Measurements from ENCODE around the gene PIK3CA.
"Not testable (repeated sequence)": the region's sequence is repeated elsewhere in the genome, so short reads cannot be mapped to it uniquely, and the experiment has no call there.

The PIK3CA gene

DNA sequence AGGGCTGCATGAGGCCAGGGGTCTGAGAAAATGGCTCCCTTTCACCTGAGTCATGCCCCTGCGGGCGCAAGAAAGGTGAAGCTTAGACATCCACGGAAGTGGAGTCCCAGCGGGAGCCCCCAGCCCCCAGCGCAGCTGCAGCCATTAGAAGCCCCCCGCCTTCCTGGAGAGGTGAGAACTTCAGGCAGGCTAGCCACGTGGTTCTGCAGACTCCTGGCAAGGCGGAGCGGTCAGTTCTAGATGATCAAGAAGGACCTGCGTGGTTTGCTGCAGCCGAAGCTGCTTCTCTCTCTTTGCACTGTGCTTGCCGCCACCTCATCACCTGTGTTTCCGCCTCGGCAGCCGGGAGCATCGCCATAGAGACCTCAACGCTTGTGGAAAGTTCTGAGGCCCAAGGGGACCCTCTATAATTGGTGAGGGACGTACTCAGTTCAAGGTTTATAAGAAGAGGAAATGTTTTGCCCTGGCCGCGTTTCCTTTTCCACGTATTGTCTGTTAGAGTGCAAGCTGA, 118.6 kb downstream of the PIK3CA start:
- Histone ChIP-seq H3K27ac (ENCODE audit: poor library complexity, severe bottlenecking) (no peak overlapping the region), H3K4me3 (ENCODE audit: severe bottlenecking) (no peak overlapping the region)
- no peak for ATAC-seq (ENCODE audit: low read depth)

DNA sequence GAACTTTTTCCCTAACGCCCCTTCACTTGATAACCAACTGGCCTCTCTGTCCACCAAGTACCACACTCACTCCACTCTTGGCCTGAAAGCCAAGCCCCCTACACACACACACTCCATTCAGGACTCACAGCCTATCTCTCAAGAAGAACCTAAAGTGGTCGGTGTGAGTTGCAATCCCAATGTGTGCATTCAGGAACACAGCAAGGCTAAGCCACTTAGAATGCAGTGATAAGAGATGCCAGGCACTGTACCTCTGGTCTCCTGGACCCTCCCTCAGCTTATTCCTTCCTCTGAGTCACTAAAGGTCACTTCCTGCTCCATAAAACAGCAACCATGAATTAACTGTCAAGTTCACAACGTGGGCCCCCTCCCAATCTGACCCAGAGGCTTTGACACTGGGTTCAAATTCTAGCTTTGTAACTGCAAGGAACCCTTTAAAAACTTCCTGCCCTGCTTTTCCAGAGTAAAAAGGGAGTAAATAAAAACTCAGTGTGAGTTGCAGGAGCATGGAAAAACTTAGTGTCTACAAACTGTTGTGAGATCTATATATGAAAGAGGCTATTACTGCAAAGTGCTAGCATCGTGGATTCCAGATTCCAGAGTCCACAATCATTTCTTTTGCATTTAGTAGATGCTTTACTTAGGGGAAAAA, 120.4 kb downstream of the PIK3CA start:
- Histone ChIP-seq H3K27me3 (ENCODE audit: insufficient read depth, poor library complexity, severe bottlenecking) (no peaks in the 10 kb centered on the region), H3K4me1 (ENCODE audit: insufficient read depth, poor library complexity, severe bottlenecking) (no peaks in the 10 kb centered on the region), H3K27ac (ENCODE audit: poor library complexity, severe bottlenecking) (no peak overlapping the region), H3K9me3 (ENCODE audit: severe bottlenecking) (no peaks in the 10 kb centered on the region), H3K36me3 (ENCODE audit: low read depth) (no peaks in the 10 kb centered on the region), H3K4me3 (ENCODE audit: severe bottlenecking) (no peak overlapping the region)
- no peak for ATAC-seq (ENCODE audit: low read depth)
- TF ChIP-seq CTCF (IDR thresholded peaks at IDR 0.05; ENCODE audit: poor library complexity, severe bottlenecking) = no peak
- DNase-seq (ENCODE audit: low spot score) = no peak

More for the DNA sequence above, 118.6 kb downstream of the PIK3CA start:
- Histone ChIP-seq H3K27me3 (ENCODE audit: insufficient read depth, poor library complexity, severe bottlenecking) (no peaks in the 10 kb centered on the region), H3K36me3 (ENCODE audit: low read depth) (no peaks in the 10 kb centered on the region), H3K4me1 (ENCODE audit: insufficient read depth, poor library complexity, severe bottlenecking) (no peaks in the 10 kb centered on the region), H3K9me3 (ENCODE audit: severe bottlenecking) (no peaks in the 10 kb centered on the region)
- DNase-seq (ENCODE audit: low spot score) = no peak
- TF ChIP-seq CTCF (IDR thresholded peaks at IDR 0.05; ENCODE audit: poor library complexity, severe bottlenecking) = no peak

DNA sequence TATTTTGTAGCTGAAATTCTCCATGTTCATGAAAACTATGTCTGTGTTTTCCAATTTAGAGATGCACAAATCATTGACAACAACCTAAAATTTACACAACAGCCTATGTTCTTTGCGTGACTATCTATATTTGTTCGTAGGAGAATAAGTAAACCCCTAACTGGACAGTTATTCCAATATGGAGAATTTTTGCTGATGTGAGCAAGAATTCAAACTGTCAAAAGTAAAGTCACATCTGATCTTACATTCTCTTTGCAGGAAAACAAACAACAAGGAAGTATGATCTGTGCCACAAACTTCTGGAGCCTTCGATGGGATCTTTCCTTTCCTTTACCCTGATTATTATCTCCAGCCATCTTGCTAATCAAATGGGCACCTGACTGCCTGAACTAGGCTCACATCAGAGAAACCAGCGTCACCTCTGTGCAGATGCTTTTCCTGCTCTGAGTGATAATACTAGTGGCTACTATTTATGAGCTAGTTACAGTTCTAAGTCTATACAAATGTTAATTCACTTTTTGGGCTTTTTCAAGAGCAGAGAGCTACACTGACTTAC, 121.1 kb downstream of the PIK3CA start:
- no peaks in the 10 kb centered on the region for H3K9me3 ChIP-seq (ENCODE audit: severe bottlenecking)
- ATAC-seq (ENCODE audit: low read depth) (no peak), DNase-seq (ENCODE audit: low spot score) (no peak)
- H3K36me3 ChIP-seq (ENCODE audit: low read depth) = no peaks in the 10 kb centered on the region
- no peaks in the 10 kb centered on the region for H3K27me3 ChIP-seq (ENCODE audit: insufficient read depth, poor library complexity, severe bottlenecking)
- no peak overlapping the region for H3K27ac ChIP-seq (ENCODE audit: poor library complexity, severe bottlenecking)
- no peak for TF ChIP-seq CTCF (IDR thresholded peaks at IDR 0.05; ENCODE audit: poor library complexity, severe bottlenecking)
- H3K4me1 ChIP-seq (ENCODE audit: insufficient read depth, poor library complexity, severe bottlenecking) = no peaks in the 10 kb centered on the region
- H3K4me3 ChIP-seq (ENCODE audit: severe bottlenecking) = no peak overlapping the region

DNA sequence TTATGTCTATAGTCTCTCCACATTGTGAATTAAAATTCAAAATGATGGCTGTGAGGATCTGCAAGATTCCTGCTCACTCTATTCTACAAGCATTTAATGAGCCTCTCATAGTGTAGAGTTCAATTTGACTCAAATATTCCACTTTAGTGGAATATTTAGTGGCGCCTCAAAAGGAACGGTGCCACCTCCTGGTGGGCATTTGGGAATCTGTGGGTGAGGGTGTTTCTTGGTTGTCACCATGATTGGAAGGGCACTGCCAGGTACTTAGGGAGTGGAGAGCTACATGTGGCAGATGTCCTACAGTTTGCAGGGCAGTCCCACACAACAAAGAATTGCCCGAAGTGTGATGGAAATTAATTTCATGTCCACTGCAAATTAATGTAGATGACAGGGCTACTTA, 124.2 kb downstream of the PIK3CA start:
- Histone ChIP-seq H3K27me3 (ENCODE audit: insufficient read depth, poor library complexity, severe bottlenecking) (no peaks in the 10 kb centered on the region), H3K4me3 (ENCODE audit: severe bottlenecking) (no peak overlapping the region), H3K9me3 (ENCODE audit: severe bottlenecking) (no peaks in the 10 kb centered on the region), H3K27ac (ENCODE audit: poor library complexity, severe bottlenecking) (no peak overlapping the region), H3K4me1 (ENCODE audit: insufficient read depth, poor library complexity, severe bottlenecking) (no peaks in the 10 kb centered on the region), H3K36me3 (ENCODE audit: low read depth) (no peaks in the 10 kb centered on the region)
- ATAC-seq (ENCODE audit: low read depth) (peak; percentile 23; the same call in 1 of the 3 replicates), DNase-seq (ENCODE audit: low spot score) (no peak)
- TF ChIP-seq CTCF (IDR thresholded peaks at IDR 0.05; ENCODE audit: poor library complexity, severe bottlenecking) = peak; percentile 19

DNA sequence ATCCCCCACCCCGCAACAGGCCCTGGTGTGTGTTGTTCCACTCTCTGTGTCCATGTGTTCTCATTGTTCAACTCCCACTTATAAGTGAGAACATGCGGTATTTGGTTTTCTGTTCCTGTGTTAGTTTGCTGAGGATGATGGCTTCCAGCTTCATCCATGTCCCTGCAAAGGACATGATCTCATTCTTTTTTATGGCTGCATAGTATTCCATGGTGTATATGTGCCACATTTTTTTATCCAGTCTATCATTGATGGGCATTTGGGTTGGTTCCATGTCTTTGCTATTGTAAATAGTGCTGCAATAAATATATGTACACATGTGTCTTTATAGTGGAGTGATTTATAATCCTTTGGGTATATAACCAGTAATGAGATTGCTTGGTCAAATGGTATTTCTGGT, 126.3 kb downstream of the PIK3CA start:
- H3K27ac ChIP-seq (ENCODE audit: poor library complexity, severe bottlenecking); H3K27me3 ChIP-seq (ENCODE audit: insufficient read depth, poor library complexity, severe bottlenecking); H3K4me1 ChIP-seq (ENCODE audit: insufficient read depth, poor library complexity, severe bottlenecking); ATAC-seq (ENCODE audit: low read depth); DNase-seq (ENCODE audit: low spot score); H3K4me3 ChIP-seq (ENCODE audit: severe bottlenecking); H3K9me3 ChIP-seq (ENCODE audit: severe bottlenecking); H3K36me3 ChIP-seq (ENCODE audit: low read depth): not testable (repeated sequence)

All from RWPE2 (cell line).